Neutrophil (primary cell): ENCODE measurements around the gene NELL2.

ENCODE experiments used
- H3K27ac ChIP-seq: fragments of 200-600 bp; sonication (generic); 2 replicates; pipeline ENCODE4 v1.5.1; 2016; ENCODE audit warnings: mild to moderate bottlenecking, moderate library complexity
- H3K27me3 ChIP-seq: fragments of 200-600 bp; sonication (generic); 2 replicates; pipeline ENCODE4 v1.6.0; 2016; ENCODE audit warnings: mild to moderate bottlenecking
- H3K36me3 ChIP-seq: fragments of 200-600 bp; sonication (generic); 2 replicates; pipeline ENCODE4 v1.5.1; 2017
- H3K4me1 ChIP-seq, 2 experiments: fragments of 200-600 bp in 1 of 2; sonication (generic) in 1 of 2; 1 replicate in 1 of 2; 2 replicates in 1 of 2; pipeline versions ENCODE4 v1.5.1 to v1.6.1; 2013 to 2016; ENCODE audit warnings: low read depth in 1 of 2, low read length in 1 of 2, mild to moderate bottlenecking in 1 of 2, moderate library complexity in 1 of 2; ENCODE audit not compliant: control insufficient read depth in 1 of 2, insufficient read depth in 1 of 2
- H3K4me3 ChIP-seq, 2 experiments: fragments of 200-600 bp in 1 of 2; sonication (generic) in 1 of 2; 1 replicate in 1 of 2; 2 replicates in 1 of 2; pipeline ENCODE4 v1.5.1; 2013 to 2016; ENCODE audit warnings: low read depth in 1 of 2, low read length in 1 of 2, mild to moderate bottlenecking in 1 of 2, moderate library complexity in 1 of 2
- H3K9me3 ChIP-seq: fragments of 200-600 bp; sonication (generic); 2 replicates; pipeline ENCODE4 v1.5.1; 2016
- TF ChIP-seq, protein P1 (sequence below): fragments of 200-600 bp; sonication (generic); IDR thresholded peaks from 2 replicates; pipeline ENCODE4 v1.5.1; 2016; ENCODE audit warnings: antibody characterized with exemption

NELL2 gene

DNA sequence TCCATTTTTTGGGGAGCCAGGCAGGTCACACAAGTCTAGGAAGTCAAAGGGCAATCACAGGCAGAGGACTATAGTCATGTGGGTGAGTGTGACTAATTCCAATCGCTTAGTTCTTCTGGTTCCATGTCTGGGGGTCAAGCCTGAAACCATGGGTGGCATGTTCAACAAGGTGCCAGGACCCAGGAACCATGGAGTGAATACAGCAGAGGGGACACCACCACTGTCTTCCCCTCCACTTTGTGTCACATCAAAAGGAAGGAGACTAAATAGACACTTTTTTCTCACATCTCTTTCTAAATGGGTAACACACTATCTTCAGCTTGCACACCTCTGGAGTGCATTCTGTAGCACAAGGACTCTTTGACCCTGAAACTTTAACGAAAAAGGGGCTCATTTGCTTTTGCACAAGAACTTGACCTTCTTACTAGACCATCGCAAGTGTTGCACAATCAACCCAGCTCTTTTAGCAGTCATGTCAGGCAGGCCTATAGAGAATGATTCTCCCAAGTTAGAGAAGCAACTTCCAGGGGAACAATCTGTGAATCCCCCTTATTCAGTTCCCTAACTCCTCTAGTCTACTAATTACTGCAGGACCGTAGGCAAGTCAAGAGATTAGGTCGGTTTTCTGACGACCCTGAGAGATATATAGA lies 398.7 kb downstream of the NELL2 start:
- no peak overlapping the region for H3K27ac ChIP-seq
- TF ChIP-seq, protein P1, sequence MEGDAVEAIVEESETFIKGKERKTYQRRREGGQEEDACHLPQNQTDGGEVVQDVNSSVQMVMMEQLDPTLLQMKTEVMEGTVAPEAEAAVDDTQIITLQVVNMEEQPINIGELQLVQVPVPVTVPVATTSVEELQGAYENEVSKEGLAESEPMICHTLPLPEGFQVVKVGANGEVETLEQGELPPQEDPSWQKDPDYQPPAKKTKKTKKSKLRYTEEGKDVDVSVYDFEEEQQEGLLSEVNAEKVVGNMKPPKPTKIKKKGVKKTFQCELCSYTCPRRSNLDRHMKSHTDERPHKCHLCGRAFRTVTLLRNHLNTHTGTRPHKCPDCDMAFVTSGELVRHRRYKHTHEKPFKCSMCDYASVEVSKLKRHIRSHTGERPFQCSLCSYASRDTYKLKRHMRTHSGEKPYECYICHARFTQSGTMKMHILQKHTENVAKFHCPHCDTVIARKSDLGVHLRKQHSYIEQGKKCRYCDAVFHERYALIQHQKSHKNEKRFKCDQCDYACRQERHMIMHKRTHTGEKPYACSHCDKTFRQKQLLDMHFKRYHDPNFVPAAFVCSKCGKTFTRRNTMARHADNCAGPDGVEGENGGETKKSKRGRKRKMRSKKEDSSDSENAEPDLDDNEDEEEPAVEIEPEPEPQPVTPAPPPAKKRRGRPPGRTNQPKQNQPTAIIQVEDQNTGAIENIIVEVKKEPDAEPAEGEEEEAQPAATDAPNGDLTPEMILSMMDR = no peak
- no peak overlapping the region for H3K4me3 ChIP-seq
- H3K27me3 ChIP-seq = no peaks in the 10 kb centered on the region
- H3K9me3 ChIP-seq = peaks cover 12% of the 10 kb centered on the region
- no peaks in the 10 kb centered on the region for H3K36me3 ChIP-seq
- no peaks in the 10 kb centered on the region for H3K4me1 ChIP-seq

DNA sequence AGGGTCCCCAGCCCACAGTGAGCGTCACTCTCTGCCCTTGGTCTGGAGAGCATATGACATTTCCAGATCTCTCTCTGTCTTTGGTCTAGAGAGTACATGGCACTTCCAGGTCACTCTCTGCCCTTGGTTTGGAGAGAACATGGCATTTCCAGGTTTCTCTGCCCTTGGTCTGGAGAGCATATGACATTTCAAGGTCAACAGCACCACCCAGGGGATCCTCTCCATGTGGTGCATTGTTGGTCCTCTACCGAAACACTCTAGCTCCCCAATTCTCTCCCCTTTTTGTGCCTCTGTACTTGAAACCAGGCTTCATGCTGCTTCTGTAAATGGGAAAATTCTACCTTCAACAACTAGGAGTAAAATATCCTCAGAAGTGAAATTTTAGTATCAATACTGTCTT lies 399.4 kb downstream of the NELL2 start:
- Histone ChIP-seq H3K27me3 (no peaks in the 10 kb centered on the region), H3K4me3 (no peak overlapping the region), H3K36me3 (no peaks in the 10 kb centered on the region), H3K27ac (no peak overlapping the region), H3K9me3 (peaks cover 12% of the 10 kb centered on the region), H3K4me1 (no peaks in the 10 kb centered on the region)
- TF ChIP-seq, protein P1 = no peak

DNA sequence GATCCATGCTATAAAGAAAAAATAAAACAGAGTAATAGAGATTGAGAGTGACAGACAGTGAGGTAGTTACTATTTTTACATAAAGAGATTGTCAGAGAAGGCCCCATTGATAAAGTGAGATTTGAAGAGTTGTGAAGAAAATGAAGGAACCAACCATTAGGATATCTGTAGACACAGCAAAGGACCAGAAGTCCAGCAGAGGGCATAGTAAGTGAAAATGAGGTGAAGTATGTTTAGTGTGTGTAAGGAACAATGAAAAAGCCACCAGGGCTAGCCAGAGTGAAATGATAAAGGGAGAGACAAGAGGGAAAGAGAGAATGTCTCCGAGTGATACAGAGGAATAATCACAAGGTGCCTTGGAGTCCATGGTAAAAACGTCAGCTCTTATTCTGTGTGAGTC lies 411.0 kb downstream of the NELL2 start:
- TF ChIP-seq, protein P1 = no peak
- Histone ChIP-seq H3K4me1 (no peaks in the 10 kb centered on the region), H3K36me3 (no peaks in the 10 kb centered on the region), H3K9me3 (no peaks in the 10 kb centered on the region), H3K27me3 (no peaks in the 10 kb centered on the region), H3K4me3 (no peak overlapping the region), H3K27ac (no peak overlapping the region)

DNA sequence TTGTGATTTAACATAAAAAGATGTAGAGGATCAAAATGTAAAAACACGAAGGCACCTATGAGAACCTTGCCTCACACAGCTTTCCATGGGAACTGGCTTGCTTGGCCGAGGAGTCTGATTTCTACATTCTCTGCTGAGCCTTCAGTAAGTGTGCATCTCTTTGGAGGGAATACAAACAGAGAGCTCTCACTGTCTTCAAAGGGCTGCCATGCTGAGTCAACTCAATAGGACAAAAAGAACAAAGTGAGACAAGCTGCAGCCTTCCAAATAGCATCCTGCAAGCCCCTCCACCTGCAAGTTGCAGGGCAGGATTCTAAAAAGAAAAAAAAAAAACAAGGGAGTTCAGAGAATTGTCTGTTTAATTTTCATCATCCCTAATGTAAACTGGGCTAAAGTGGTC lies 411.9 kb downstream of the NELL2 start:
- TF ChIP-seq, protein P1 = no peak
- Histone ChIP-seq H3K36me3 (no peaks in the 10 kb centered on the region), H3K27ac (no peak overlapping the region), H3K9me3 (no peaks in the 10 kb centered on the region), H3K4me1 (no peaks in the 10 kb centered on the region), H3K4me3 (no peak overlapping the region), H3K27me3 (no peaks in the 10 kb centered on the region)

DNA sequence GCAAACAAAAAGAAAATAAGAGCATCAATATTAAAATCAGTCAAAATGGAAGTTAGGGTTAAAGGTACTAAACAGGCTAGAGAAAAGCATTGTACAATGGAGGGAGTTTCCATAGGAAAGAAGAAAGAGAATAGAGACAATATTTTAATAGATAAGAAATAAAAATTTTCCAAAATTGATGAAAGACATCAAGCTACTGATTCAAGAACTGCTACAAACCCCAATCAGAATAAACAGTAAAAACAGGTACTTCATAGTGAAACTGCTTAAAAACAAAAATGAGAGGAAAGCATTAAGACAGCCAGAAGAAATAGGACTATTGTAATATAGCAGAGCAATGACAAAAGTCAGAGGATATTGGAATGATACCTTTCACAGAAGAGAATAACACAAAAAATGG lies 413.4 kb downstream of the NELL2 start:
- H3K36me3 ChIP-seq = no peaks in the 10 kb centered on the region
- H3K4me3 ChIP-seq = no peak overlapping the region
- H3K9me3 ChIP-seq = no peaks in the 10 kb centered on the region
- TF ChIP-seq, protein P1 = no peak
- H3K27me3 ChIP-seq = no peaks in the 10 kb centered on the region
- no peaks in the 10 kb centered on the region for H3K4me1 ChIP-seq
- H3K27ac ChIP-seq = no peak overlapping the region
